ENCODE data around the gene CST9L.

The CST9L gene

DNA sequence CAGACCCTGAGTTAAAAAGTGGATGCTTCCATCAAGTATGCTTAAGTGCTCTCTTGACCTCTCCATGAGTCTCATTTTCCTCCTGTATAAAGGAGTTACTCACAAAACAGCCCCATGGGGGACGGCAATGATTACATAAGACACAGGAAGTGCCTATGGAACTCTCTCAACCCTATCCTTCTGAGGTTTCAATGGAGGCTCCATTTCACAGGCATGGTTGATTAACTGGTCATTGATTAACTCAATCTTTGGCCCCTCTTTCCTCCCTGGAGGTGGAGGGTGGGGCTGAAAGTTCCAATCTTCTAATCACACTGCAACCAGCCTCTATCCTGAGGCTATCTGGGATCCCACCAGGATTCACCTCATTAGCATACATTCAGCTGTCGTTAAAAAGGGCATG lies 48.1 kb downstream of the CST9L start:
- Histone ChIP-seq H3K4me1 (ENCODE audit: control insufficient read depth in 1 of 2, insufficient read depth in 1 of 2, low read depth in 1 of 2, low read length in 1 of 2) (no peaks in the 10 kb centered on the region), H3K36me3 (no peaks in the 10 kb centered on the region), H3K9me3 (no peaks in the 10 kb centered on the region), H3K27ac (no peak overlapping the region), H3K27me3 (no peaks in the 10 kb centered on the region), H3K4me3 (ENCODE audit: low read depth in 1 of 2, low read length in 1 of 2) (no peak overlapping the region)
- TF ChIP-seq CTCF (IDR thresholded peaks at IDR 0.05), result no peak

DNA sequence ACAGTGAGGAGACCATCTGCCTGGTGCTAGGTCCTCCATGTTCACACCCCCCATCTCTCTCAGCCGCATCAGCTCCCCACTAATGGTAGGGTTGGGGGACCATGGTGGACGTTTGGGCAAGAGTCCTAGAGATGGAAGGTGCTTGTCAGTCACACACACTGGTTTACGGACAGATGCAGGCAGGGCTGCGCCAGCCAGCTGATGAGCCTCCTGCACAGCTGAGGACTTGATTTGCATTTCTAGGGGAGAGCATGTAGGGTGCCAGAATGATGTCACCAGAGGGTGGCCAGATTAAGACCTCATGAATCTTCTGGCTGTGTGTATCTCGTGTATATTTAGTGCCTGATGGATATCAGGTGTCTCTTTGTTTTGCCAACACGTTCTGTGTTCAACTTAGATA lies 48.7 kb downstream of the CST9L start:
- H3K4me1 ChIP-seq (ENCODE audit: control insufficient read depth in 1 of 2, insufficient read depth in 1 of 2, low read depth in 1 of 2, low read length in 1 of 2), result no peaks in the 10 kb centered on the region
- no peak overlapping the region for H3K27ac ChIP-seq
- H3K27me3 ChIP-seq, result no peaks in the 10 kb centered on the region
- H3K9me3 ChIP-seq, result no peaks in the 10 kb centered on the region
- H3K4me3 ChIP-seq (ENCODE audit: low read depth in 1 of 2, low read length in 1 of 2), result no peak overlapping the region
- no peaks in the 10 kb centered on the region for H3K36me3 ChIP-seq
- TF ChIP-seq CTCF (IDR thresholded peaks at IDR 0.05), result no peak

DNA sequence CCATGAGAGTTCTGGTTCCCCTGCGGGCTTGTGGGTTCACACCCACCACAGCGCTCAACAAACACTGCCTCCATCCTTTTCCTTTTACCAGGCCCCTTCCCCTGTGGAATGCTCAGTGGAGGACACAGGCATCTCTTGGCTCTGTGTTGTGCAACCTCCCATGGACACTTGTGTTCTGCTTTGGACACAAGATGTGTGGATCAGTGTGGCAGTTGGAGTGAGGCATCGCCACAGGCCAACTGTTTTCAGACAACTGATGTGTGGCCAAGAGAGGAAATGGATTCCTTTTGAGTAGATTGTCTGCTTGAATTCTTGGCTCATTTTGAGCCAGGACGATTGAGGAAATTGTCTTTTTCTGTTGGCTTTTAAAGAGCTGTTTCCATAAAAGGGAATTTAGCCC lies 50.6 kb downstream of the CST9L start:
- no peak overlapping the region for H3K27ac ChIP-seq
- no peaks in the 10 kb centered on the region for H3K36me3 ChIP-seq
- H3K9me3 ChIP-seq, result no peaks in the 10 kb centered on the region
- H3K27me3 ChIP-seq, result no peaks in the 10 kb centered on the region
- H3K4me3 ChIP-seq (ENCODE audit: low read depth in 1 of 2, low read length in 1 of 2), result no peak overlapping the region
- TF ChIP-seq CTCF (IDR thresholded peaks at IDR 0.05), result no peak
- no peaks in the 10 kb centered on the region for H3K4me1 ChIP-seq (ENCODE audit: control insufficient read depth in 1 of 2, insufficient read depth in 1 of 2, low read depth in 1 of 2, low read length in 1 of 2)

GRCh38 chr20:23515250-23515939 lies 52.9 kb downstream of the CST9L start:
- Histone ChIP-seq H3K9me3 (no peaks in the 10 kb centered on the region), H3K36me3 (no peaks in the 10 kb centered on the region), H3K27me3 (no peaks in the 10 kb centered on the region), H3K4me1 (ENCODE audit: control insufficient read depth in 1 of 2, insufficient read depth in 1 of 2, low read depth in 1 of 2, low read length in 1 of 2) (no peaks in the 10 kb centered on the region), H3K4me3 (ENCODE audit: low read depth in 1 of 2, low read length in 1 of 2) (no peak overlapping the region), H3K27ac (no peak overlapping the region)
- TF ChIP-seq CTCF (IDR thresholded peaks at IDR 0.05), result no peak

- H3K36me3 ChIP-seq, result no peaks in the 10 kb centered on the region
- H3K4me3 ChIP-seq (ENCODE audit: low read depth in 1 of 2, low read length in 1 of 2), result no peak overlapping the region
- TF ChIP-seq CTCF (IDR thresholded peaks at IDR 0.05), result no peak
- H3K27ac ChIP-seq, result no peak overlapping the region
- no peaks in the 10 kb centered on the region for H3K27me3 ChIP-seq
- no peaks in the 10 kb centered on the region for H3K9me3 ChIP-seq
- H3K4me1 ChIP-seq (ENCODE audit: control insufficient read depth in 1 of 2, insufficient read depth in 1 of 2, low read depth in 1 of 2, low read length in 1 of 2), result no peaks in the 10 kb centered on the region
Measured at GRCh38 chr20:23514848-23515247, 53.4 kb downstream of the CST9L start.

Measured in neutrophil (primary cell).